ENCODE measurements around the gene CELF4. TPM values are rescaled to one million over a fixed set of nuclear protein-coding genes. Genes with fewer than 3 reads are reported as not detected.

Gene CELF4
- polyA plus RNA-seq, 2 donors, result 0.02 to 0.06 TPM

GRCh38 chr18:37289423-37289822 is 276.2 kb downstream of the CELF4 start:
- Histone ChIP-seq H3K4me3 (ENCODE audit: low read depth in 1 of 2, low read length in 2 of 2) (no peak overlapping the region), H3K27me3 (ENCODE audit: control insufficient read depth in 1 of 2, insufficient read depth in 2 of 2, low read length in 2 of 2) (no peaks in the 10 kb centered on the region), H3K36me3 (ENCODE audit: control insufficient read depth in 2 of 2, insufficient read depth in 2 of 2, low read length in 1 of 2) (no peaks in the 10 kb centered on the region), H3K4me1 (ENCODE audit: control insufficient read depth in 2 of 2, insufficient read depth in 2 of 2, low read length in 1 of 2) (peaks cover 0 to 5% of the 10 kb centered on the region in 2 donors), H3K9me3 (ENCODE audit: control insufficient read depth in 2 of 2, insufficient read depth in 1 of 2, low read depth in 1 of 2, low read length in 1 of 2) (no peaks in the 10 kb centered on the region), H3K27ac (ENCODE audit: low read depth in 2 of 2, low read length in 1 of 2) (no peak overlapping the region)
- 84 to 85% methylated on average over 6 of the region's 6 CpGs for WGBS, 2 donors

DNA sequence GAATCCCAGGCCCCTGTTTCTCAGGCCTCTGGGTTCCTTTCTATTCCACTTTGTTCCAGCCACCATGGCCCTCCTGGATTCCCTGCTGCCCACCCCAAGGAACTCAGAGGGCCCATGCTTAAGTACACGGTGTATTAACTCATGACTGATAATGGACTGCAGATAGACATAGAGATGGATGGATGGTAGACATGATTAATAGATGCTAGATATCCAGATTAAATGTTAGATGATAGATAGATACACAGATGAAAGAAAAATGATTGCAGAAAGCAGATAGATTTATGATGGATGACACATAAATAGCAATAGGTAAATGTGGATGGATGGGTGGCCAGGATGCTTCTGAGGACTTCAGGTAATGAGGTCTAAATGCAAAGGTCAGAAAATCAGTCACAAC is 278.0 kb downstream of the CELF4 start:
- Histone ChIP-seq H3K4me1 (ENCODE audit: control insufficient read depth in 2 of 2, insufficient read depth in 2 of 2, low read length in 1 of 2) (peaks cover 0 to 5% of the 10 kb centered on the region in 2 donors), H3K9me3 (ENCODE audit: control insufficient read depth in 2 of 2, insufficient read depth in 1 of 2, low read depth in 1 of 2, low read length in 1 of 2) (no peaks in the 10 kb centered on the region), H3K27me3 (ENCODE audit: control insufficient read depth in 1 of 2, insufficient read depth in 2 of 2, low read length in 2 of 2) (no peaks in the 10 kb centered on the region), H3K36me3 (ENCODE audit: control insufficient read depth in 2 of 2, insufficient read depth in 2 of 2, low read length in 1 of 2) (no peaks in the 10 kb centered on the region), H3K27ac (ENCODE audit: low read depth in 2 of 2, low read length in 1 of 2) (no peak overlapping the region), H3K4me3 (ENCODE audit: low read depth in 1 of 2, low read length in 2 of 2) (no peak overlapping the region)
- 21 to 33% methylated on average over 1 of the region's 1 CpG for WGBS, 2 donors

DNA sequence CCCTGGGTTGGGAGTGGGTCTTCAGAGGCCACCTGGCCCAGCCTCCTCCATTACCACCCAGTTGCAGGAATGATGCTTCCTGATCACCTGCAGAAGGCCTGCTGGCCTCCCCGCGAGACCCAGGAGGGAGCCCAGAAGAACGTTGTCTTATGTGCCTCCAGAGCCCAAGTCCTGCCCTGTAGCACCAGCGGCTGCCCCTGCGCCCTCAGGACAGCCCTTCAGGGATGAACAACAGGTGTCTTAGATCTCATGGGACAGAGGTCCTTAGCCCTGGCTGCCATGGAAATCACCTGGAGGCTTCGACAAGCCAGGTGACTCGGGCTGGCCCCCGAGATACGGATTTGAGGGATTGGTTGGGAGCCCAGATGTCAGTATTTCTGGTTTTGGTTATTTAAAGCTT is 278.8 kb downstream of the CELF4 start:
- no peaks in the 10 kb centered on the region for H3K36me3 ChIP-seq (ENCODE audit: control insufficient read depth in 2 of 2, insufficient read depth in 2 of 2, low read length in 1 of 2)
- H3K4me3 ChIP-seq (ENCODE audit: low read depth in 1 of 2, low read length in 2 of 2), result no peak overlapping the region
- peaks cover 0 to 5% of the 10 kb centered on the region in 2 donors for H3K4me1 ChIP-seq (ENCODE audit: control insufficient read depth in 2 of 2, insufficient read depth in 2 of 2, low read length in 1 of 2)
- WGBS, 2 donors, result 80 to 83% methylated on average over 9 of the region's 9 CpGs
- H3K27me3 ChIP-seq (ENCODE audit: control insufficient read depth in 1 of 2, insufficient read depth in 2 of 2, low read length in 2 of 2), result no peaks in the 10 kb centered on the region
- H3K27ac ChIP-seq (ENCODE audit: low read depth in 2 of 2, low read length in 1 of 2), result no peak overlapping the region
- H3K9me3 ChIP-seq (ENCODE audit: control insufficient read depth in 2 of 2, insufficient read depth in 1 of 2, low read depth in 1 of 2, low read length in 1 of 2), result no peaks in the 10 kb centered on the region

DNA sequence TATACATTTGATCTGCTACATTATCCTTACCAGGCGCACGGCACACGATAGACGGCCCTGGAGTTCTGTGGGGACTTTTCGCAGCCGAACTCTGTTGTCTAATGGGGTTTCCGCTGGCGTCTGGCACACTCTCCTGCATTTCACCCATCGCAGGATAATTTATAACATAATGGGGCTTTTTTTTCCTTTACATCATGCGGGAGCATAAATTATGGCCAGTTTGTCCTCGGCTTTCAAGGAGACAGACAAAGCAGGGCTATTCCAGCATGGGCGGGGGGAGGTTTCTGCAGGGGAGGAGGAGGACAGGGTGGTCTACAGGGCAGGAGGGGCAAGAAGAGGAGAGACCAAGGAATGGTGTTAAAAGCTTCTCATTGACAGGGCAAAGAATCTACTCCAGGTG is 279.8 kb downstream of the CELF4 start:
- no peak overlapping the region for H3K4me3 ChIP-seq (ENCODE audit: low read depth in 1 of 2, low read length in 2 of 2)
- no peaks in the 10 kb centered on the region for H3K27me3 ChIP-seq (ENCODE audit: control insufficient read depth in 1 of 2, insufficient read depth in 2 of 2, low read length in 2 of 2)
- 73 to 78% methylated on average over 12 of the region's 12 CpGs for WGBS, 2 donors
- H3K9me3 ChIP-seq (ENCODE audit: control insufficient read depth in 2 of 2, insufficient read depth in 1 of 2, low read depth in 1 of 2, low read length in 1 of 2), result no peaks in the 10 kb centered on the region
- no peak overlapping the region for H3K27ac ChIP-seq (ENCODE audit: low read depth in 2 of 2, low read length in 1 of 2)
- peaks cover 0 to 5% of the 10 kb centered on the region in 2 donors for H3K4me1 ChIP-seq (ENCODE audit: control insufficient read depth in 2 of 2, insufficient read depth in 2 of 2, low read length in 1 of 2)
- no peaks in the 10 kb centered on the region for H3K36me3 ChIP-seq (ENCODE audit: control insufficient read depth in 2 of 2, insufficient read depth in 2 of 2, low read length in 1 of 2)

- H3K9me3 ChIP-seq (ENCODE audit: control insufficient read depth in 2 of 2, insufficient read depth in 1 of 2, low read depth in 1 of 2, low read length in 1 of 2), result no peaks in the 10 kb centered on the region
- WGBS, 2 donors, result 90 to 91% methylated on average over 7 of the region's 7 CpGs
- peaks cover 0 to 4% of the 10 kb centered on the region in 2 donors for H3K4me1 ChIP-seq (ENCODE audit: control insufficient read depth in 2 of 2, insufficient read depth in 2 of 2, low read length in 1 of 2)
- H3K36me3 ChIP-seq (ENCODE audit: control insufficient read depth in 2 of 2, insufficient read depth in 2 of 2, low read length in 1 of 2), result no peaks in the 10 kb centered on the region
- H3K27ac ChIP-seq (ENCODE audit: low read depth in 2 of 2, low read length in 1 of 2), result no peak overlapping the region
- H3K27me3 ChIP-seq (ENCODE audit: control insufficient read depth in 1 of 2, insufficient read depth in 2 of 2, low read length in 2 of 2), result peaks cover 0 to 4% of the 10 kb centered on the region in 2 donors
- H3K4me3 ChIP-seq (ENCODE audit: low read depth in 1 of 2, low read length in 2 of 2), result no peak overlapping the region
Observed at GRCh38 chr18:37284260-37284659, 281.3 kb downstream of the CELF4 start.

DNA sequence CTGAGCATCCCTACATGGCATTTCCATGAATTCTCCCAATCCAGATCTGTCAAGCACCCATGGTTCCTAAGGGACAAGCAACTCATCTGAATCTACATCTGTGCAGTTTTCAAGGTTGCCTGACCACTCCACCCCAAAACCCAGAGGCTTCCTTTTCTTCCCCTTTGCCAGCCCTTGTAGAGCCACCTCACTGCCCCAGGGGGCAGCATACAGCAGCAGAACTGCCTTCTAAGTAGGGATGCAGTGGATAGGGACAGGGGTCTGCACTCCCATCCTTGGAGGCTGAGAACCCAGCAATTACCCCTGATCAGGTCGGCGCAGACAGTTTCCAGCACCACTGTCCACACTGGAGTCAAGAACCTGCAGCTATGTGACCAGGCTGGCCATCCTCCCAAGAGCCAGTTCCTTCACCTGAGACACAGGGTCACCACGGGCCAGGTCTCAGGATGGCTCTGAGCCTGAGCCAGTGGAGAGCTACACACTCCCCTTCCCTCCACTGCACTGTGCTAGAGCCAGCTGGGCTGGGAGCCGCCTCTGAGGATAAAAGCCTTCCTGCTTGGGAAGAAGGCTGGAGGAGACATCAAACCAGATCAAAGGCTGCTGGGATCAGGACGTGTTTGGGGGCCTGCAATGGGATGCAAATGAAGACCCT is 283.1 kb downstream of the CELF4 start:
- WGBS, 2 donors, result 43 to 53% methylated on average over 5 of the region's 5 CpGs
- Histone ChIP-seq H3K27me3 (ENCODE audit: control insufficient read depth in 1 of 2, insufficient read depth in 2 of 2, low read length in 2 of 2) (peaks cover 0 to 4% of the 10 kb centered on the region in 2 donors), H3K36me3 (ENCODE audit: control insufficient read depth in 2 of 2, insufficient read depth in 2 of 2, low read length in 1 of 2) (no peaks in the 10 kb centered on the region)

GRCh38 chr18:37280701-37281393 is 284.8 kb downstream of the CELF4 start:
- WGBS, 2 donors, result 55 to 66% methylated on average over 11 of the region's 11 CpGs
- H3K27me3 ChIP-seq (ENCODE audit: control insufficient read depth in 1 of 2, insufficient read depth in 2 of 2, low read length in 2 of 2), result peaks cover 4 to 6% of the 10 kb centered on the region in 2 donors

More for the DNA sequence above, 283.1 kb downstream of the CELF4 start:
- Histone ChIP-seq H3K4me3 (ENCODE audit: low read depth in 1 of 2, low read length in 2 of 2) (no peak overlapping the region), H3K9me3 (ENCODE audit: control insufficient read depth in 2 of 2, insufficient read depth in 1 of 2, low read depth in 1 of 2, low read length in 1 of 2) (no peaks in the 10 kb centered on the region), H3K4me1 (ENCODE audit: control insufficient read depth in 2 of 2, insufficient read depth in 2 of 2, low read length in 1 of 2) (peaks cover 0 to 3% of the 10 kb centered on the region in 2 donors), H3K27ac (ENCODE audit: low read depth in 2 of 2, low read length in 1 of 2) (no peak overlapping the region)

DNA sequence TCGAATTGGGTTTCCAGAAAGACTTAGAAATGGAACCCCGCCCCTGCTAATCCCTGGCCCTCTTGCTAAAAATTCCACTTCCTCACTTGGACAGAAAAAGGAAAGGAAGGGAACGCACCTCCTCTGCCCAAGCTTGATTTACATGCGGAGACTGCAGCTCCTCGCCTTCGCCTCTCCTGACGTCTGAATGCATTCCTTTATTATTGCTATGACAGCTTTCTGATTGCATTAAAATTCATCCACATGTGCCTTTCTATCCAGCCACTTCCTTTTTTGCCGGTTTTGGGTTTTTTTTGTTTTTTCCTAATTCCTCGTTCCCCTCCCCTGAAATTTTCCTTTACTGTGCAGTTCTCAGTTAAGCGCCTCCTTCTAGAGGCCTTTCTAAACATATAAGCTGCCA is 287.8 kb downstream of the CELF4 start:
- Histone ChIP-seq H3K27me3 (ENCODE audit: control insufficient read depth in 1 of 2, insufficient read depth in 2 of 2, low read length in 2 of 2) (peaks cover 6 to 7% of the 10 kb centered on the region in 2 donors), H3K4me1 (ENCODE audit: control insufficient read depth in 2 of 2, insufficient read depth in 2 of 2, low read length in 1 of 2) (no peaks in the 10 kb centered on the region), H3K27ac (ENCODE audit: low read depth in 2 of 2, low read length in 1 of 2) (no peak overlapping the region), H3K4me3 (ENCODE audit: low read depth in 1 of 2, low read length in 2 of 2) (no peak overlapping the region), H3K36me3 (ENCODE audit: control insufficient read depth in 2 of 2, insufficient read depth in 2 of 2, low read length in 1 of 2) (no peaks in the 10 kb centered on the region), H3K9me3 (ENCODE audit: control insufficient read depth in 2 of 2, insufficient read depth in 1 of 2, low read depth in 1 of 2, low read length in 1 of 2) (peaks cover 0 to 3% of the 10 kb centered on the region in 2 donors)
- 57 to 69% methylated on average over 10 of the region's 10 CpGs for WGBS, 2 donors

More at GRCh38 chr18:37280701-37281393, 284.8 kb downstream of the CELF4 start:
- Histone ChIP-seq H3K9me3 (ENCODE audit: control insufficient read depth in 2 of 2, insufficient read depth in 1 of 2, low read depth in 1 of 2, low read length in 1 of 2) (no peaks in the 10 kb centered on the region), H3K36me3 (ENCODE audit: control insufficient read depth in 2 of 2, insufficient read depth in 2 of 2, low read length in 1 of 2) (no peaks in the 10 kb centered on the region), H3K4me3 (ENCODE audit: low read depth in 1 of 2, low read length in 2 of 2) (no peak overlapping the region), H3K4me1 (ENCODE audit: control insufficient read depth in 2 of 2, insufficient read depth in 2 of 2, low read length in 1 of 2) (no peaks in the 10 kb centered on the region), H3K27ac (ENCODE audit: low read depth in 2 of 2, low read length in 1 of 2) (no peak overlapping the region)

GRCh38 chr18:37276111-37276890 is 289.3 kb downstream of the CELF4 start:
- Histone ChIP-seq H3K9me3 (ENCODE audit: control insufficient read depth in 2 of 2, insufficient read depth in 1 of 2, low read depth in 1 of 2, low read length in 1 of 2) (peaks cover 0 to 3% of the 10 kb centered on the region in 2 donors), H3K27ac (ENCODE audit: low read depth in 2 of 2, low read length in 1 of 2) (no peak overlapping the region), H3K36me3 (ENCODE audit: control insufficient read depth in 2 of 2, insufficient read depth in 2 of 2, low read length in 1 of 2) (no peaks in the 10 kb centered on the region), H3K4me1 (ENCODE audit: control insufficient read depth in 2 of 2, insufficient read depth in 2 of 2, low read length in 1 of 2) (no peaks in the 10 kb centered on the region), H3K27me3 (ENCODE audit: control insufficient read depth in 1 of 2, insufficient read depth in 2 of 2, low read length in 2 of 2) (peaks cover 6 to 7% of the 10 kb centered on the region in 2 donors), H3K4me3 (ENCODE audit: low read depth in 1 of 2, low read length in 2 of 2) (no peak overlapping the region)
- WGBS, 2 donors, result 79 to 83% methylated on average over 10 of the region's 10 CpGs

Data from esophagus (tissue), 2 donors.